Measurements from ENCODE around the gene KEL.

KEL gene

DNA sequence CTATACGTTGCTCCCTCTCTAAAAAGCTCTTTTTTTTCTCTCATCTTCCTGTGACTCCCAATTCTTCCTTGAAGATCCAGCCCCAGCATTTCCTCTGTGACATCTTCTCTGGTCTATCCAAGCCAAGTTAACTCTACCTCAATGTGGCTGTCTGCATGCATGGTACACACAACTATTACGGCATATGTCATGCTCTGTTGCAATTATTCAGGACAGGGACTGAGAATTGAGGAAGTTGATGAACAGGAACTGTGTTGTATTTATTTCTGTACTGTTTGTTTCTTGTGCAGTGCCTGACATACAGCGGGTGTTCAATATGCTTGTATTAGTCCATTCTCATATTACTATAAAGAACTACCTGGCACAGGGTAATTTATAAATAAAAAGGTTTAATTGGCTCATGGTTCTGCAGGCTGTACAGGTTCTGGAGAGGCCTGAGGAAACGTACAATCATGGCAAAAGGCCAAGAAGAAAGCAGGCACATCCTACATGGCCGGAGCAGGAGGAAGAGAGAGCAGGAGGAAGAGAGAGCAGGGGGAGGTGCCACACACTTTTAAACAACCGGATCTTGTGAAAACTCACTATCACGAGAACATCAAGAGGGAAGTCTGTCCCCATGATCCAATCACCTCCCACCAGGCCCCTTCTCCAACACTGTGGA is 34.9 kb downstream of the KEL start:
- no peak for DNase-seq

DNA sequence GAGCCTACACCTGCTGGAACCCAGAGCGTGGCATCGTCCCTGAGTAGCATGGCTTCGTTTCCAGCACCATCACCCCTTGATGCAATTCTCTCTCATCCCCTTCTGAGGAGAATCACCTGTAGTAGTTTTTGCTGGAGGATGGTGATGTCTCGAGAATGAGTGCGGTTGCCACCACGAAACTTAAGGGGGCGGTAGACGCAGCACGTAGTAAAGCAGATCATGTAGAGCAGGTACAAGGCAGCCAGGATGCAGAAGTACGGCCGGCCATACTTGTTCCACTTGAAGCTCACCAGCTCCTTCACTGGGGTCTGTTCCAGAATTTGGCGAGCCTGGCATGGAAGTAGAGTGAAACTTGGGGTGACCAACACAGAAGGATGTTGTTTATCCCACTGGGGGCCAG is 36.8 kb downstream of the KEL start:
- DNase-seq: no peak

DNA sequence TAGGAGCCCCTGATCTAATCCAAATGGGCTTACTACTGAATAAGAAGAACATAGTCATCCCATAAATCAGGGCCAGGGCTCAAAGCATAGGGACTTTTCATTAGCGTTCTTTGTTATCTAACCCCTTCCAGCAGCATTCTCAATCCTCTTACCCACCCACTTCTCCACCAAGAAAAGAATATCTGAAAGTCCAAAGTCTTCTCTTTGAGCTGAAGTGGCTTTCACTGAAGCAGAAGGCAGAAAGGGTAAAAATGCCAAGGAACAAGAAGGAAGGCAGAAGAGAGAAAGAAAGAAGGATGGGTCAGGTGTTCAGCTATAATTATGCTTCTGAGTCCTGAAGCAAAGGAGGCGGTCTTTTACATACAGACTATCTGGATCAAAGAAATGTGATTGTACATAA is 38.8 kb downstream of the KEL start:
- no peak for DNase-seq

DNA sequence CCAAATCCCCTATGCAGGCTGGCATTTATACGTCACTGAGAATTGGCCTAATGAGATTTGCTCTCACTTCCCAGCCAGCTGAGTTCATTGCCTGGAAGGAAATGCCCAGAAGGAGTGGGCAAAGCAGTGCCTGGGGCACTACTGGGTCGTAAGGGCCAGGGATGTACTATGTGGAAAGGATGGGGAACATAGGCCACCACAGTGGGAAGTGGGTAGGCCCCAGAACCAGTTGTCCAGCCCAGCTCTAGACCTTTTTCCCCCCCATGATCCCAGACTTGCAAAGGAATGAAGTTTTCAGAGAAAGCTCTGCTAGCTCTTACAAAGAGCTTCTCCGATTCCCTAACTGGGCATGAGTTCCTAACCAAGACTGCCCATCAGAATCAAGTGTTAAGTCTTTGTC is 42.5 kb downstream of the KEL start:
- no peak for DNase-seq

DNA sequence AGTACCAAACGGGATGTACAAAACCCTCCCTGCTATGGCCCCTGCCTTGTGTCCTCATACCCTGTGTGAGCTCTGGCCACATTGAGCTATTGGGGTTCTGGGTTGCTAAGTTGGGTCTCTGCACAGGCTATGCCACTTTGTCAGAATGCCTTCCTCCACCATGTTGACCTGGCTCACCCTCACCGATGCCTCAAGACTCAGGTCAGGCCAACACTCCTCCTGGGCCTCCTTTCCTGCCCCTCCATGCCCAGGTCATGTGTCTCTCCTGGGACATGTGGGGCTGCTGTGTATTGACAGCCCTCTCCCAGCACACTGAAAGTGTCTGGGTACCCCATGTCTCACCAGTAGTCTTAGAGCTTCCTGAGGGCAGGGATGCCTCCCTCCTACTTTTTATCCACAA is 43.3 kb downstream of the KEL start:
- no peak for DNase-seq

DNA sequence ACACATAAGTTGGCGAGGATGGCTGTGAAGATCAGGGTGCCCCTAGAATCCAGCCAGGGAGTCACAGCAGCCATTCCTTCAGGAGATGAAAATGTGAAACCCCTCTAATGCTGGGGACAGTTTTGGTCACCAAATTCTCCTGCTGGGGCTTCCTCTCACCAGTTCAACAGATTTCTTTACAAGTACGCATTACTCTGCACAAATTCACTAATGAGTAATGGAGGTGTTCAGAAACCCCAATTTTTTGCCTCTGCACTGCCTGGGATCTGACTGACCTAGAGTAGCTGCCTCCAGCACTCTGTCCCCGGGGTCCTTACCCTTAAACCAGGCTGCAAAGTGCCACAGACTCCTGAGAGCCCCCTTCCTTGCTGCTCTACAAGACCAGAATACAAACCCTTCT is 44.7 kb downstream of the KEL start:
- no peak for DNase-seq

DNA sequence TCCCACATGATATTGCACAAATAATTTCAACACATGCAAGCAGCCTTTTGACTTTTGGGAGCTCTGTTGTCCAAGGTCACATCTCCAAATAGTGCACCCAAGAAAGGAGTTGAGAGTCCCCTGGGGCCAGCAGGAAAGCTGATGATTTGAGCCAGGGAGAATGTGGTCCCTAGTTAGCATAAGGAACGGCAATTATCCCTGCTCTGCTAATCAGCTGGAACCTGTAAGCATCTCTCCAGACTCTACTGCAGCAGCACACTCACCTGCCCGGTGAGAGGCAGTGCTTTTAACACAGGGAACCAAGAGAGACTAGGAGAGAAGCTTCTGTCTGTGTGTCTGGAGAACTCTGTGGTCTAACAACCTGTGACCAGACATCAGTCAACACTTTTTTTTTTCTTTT is 45.7 kb downstream of the KEL start:
- DNase-seq: no peak

DNA sequence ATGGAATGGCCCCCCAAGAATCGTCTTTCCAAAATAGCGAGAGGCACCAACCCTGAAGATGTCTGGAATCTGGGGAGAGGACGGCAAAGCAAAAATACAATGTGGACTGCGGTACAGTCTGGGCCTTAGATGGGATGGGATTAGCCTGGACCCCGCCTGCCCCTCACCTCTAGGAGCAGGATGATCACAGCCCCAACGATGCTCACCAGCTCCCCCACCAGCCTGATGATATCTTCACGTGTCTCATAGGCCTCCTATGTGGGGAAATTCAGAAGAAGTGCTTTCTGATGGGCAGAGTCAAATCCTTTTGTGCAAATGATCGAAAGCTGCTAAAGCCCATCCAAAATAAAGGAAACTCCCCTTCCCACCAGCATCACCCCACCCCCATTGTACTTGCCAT is 46.8 kb downstream of the KEL start:
- DNase-seq: no peak

DNA sequence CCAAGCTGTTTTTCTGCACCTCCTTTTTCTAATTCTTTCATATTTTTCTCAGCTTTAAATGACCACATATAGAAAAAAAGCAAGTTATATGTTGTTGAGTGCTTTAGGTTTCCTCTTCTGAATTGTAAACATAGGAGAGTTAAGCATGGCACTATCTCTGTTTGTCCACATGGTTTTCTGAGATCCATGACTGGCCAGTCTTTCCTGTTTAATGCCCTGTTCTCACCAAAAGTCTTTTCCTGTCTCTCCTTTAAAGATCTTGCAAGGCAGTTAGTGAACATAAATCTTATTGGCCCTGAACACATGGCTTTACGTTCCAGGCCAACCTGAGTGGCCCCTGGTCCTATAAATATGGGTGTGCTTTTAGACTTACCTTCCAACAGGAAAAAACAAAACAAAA is 48.0 kb downstream of the KEL start:
- no peak for DNase-seq

DNA sequence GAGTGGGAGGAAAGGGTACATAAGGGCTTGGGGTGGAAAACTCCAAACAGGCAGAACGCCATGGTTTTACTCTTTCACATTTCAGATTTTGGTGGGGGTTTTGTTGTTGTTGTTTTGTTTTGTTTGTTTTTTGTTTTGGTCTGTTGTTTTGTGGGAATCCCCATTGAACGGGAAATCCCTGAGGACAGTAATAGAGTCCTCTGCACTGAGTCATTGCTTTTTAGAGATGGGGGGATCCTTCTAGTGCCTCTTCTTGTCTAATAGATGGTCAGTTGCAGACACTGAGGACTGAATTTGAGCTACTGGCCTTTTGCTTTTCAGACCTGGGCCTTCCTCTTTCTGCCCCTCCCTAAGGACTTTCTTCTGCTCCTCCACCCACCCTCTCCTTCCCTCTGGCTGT is 48.6 kb downstream of the KEL start:
- DNase-seq: no peak

DNA sequence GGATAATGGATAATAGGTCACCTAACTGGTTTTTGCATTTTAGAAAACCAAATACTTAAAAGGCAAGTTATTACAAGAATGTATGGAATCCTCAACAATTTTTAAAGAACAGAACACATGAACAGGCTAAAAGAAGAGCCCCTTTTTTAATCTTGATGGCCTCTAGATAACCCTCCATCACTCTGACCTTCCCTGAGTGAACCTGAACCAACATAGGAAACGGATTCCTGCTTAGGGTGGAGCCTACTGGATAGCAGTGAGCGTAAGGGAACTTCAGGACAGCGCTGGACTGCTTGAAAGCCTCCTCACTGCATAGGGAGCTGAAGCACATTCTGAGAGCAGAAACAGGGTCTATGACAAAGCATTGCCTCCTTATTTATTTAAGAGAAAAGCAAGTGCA is 49.1 kb downstream of the KEL start:
- no peak for DNase-seq

DNA sequence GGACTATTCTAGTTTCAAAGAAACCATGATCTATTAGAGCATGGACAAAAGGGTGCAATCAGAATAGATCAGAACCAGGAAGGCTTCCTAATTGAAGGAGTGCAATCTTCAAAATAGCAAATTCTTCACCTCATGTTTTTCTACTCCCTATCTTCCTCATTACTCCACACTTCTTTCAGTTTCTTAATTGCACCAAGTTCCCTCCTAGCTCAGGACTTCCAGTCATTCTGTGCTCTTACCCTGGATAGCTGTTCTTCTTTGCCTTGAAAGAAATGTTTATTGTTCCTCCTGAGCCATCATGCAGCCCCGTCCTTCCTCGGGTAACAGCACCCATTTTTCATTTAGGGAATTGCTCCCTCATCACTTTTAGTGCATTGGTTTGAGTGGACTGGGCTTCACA is 51.7 kb downstream of the KEL start:
- DNase-seq: no peak

DNA sequence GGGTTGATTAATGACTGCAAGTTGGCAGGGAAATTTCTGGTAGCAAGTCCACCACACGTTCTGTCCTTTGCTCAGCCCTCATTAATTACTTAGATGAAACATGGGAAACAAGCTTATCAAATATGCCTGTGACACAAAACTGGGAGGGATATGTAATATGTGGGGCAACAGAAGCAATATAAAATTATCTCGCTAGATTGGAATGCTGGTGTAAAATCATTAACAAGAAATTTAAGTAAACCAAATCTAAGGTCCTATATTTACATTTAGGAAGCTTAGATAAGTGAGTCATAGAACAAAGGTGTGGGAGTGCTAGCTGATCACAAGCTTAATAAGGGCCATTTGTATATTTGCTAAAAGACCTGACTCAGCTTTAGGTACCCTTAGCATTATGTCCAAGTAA is 52.1 kb downstream of the KEL start:
- no peak for DNase-seq

DNA sequence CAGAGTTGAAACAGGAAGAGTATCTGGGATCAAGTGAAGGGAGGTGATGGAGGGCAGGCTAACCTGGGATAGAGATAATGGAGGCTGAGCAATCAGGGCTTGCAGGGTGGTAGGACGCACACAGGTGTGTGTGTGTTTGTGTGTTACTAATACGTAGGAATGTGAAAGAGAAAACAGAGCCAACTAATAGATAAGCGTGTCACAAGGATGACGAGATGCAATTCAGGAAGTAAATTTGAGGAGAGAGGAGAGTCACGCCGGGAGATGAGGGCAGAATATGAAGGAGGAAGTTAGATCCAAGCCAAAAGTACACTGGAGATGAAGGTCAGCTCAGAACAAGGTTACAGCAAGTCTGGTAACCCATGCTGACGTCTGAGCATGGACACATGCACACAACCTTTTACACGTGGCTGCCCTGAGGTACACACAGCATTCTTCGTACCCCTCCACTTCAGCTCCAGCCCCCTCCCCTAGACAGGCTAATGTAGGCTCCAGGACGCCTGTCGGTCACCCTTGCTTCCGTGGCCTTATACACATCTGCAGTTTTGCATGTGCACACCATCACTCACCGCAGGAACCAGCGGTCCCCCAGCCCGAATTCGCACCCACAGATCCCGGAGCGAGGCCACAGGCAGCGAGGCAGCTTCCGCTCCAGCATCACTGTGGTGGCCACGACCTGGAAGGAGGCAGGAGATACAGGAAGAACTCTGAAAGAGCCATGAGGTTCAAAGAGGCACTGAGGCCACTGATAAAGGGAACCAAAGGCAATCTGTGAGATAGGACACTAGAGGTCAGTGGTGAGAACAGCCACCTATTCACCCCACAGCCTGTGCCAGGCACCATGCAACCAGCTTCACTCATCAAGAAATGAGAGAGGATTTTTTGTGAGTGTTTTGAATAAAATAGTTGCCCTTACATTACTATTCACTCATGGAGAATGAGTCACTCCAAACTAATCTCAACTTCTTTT is 53.0 kb downstream of the KEL start:
- DNase-seq: no peak

DNA sequence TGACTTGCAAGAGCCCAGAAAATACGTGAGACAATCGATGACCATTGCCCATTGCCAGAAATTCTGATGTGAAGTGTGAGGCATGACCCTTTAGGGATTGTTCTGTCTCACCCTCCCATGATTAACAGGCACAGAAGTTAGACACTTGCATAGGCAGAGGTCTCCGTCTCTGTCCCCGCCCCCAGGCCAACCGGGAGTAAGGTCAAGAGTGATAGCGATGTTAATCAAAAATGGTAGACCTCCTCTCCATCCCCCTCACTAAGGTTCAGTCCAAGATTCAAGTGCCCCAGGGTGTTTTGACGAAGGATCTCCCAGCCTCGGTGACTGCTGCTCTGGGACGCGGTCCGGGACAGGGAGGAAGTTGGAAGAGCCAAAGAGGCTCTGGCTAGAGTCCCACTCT is 53.9 kb downstream of the KEL start:
- DNase-seq: no peak

DNA sequence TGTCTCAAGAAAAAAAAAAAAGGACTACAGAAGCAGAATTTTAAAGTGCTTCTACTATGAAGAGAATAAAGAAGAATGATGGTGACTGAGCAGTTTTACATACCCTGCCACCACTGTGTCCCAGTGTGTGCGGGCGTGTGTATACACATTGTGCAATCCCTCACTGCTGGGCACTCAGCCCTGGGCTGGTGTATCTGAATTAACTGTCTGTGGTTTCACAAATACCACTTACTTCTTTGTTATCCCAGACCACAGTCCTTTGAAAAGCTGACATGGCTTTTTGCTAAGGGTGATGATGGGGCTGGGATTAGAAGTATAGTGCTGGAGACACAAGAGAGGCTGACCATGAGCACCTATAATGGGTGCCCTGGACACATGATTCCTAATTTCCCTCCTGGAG is 55.5 kb downstream of the KEL start:
- no peak for DNase-seq

DNA sequence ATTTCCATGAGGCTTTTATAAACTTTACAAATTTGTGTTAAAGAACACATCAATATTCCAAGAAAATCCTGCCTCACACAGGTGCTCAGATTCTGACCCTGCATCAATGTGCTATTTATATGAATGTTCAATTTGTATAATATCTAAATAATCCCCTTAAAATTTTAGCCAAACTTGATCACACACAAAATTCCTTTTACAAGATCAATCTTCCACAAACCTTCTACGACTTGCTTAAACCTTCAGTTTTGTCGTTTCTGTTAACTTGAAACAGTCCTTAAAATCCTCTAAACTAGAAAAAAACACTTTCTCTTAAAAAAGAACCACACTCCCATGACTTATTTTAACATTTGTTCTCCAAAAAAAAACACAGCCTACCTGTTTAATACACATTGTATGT is 56.4 kb downstream of the KEL start:
- no peak for DNase-seq

DNA sequence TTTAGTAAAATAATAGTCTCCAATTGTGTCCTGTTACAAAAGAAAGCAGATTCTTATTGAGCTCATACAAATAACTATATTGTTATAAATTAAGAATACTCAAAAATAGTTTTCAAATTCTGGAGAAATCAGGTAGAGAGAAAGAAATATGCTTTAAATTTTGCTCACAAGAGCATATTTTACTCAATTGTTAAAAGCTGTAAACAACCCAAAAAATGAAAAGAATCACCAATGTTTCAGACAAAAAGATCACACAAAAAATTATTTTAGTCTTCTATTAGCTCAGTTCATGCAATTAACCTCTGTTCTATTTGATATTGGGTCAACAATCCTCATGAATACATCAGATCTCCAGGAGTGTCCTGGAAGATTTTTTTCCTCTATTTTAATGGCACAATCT is 58.0 kb downstream of the KEL start:
- DNase-seq: no peak

DNA sequence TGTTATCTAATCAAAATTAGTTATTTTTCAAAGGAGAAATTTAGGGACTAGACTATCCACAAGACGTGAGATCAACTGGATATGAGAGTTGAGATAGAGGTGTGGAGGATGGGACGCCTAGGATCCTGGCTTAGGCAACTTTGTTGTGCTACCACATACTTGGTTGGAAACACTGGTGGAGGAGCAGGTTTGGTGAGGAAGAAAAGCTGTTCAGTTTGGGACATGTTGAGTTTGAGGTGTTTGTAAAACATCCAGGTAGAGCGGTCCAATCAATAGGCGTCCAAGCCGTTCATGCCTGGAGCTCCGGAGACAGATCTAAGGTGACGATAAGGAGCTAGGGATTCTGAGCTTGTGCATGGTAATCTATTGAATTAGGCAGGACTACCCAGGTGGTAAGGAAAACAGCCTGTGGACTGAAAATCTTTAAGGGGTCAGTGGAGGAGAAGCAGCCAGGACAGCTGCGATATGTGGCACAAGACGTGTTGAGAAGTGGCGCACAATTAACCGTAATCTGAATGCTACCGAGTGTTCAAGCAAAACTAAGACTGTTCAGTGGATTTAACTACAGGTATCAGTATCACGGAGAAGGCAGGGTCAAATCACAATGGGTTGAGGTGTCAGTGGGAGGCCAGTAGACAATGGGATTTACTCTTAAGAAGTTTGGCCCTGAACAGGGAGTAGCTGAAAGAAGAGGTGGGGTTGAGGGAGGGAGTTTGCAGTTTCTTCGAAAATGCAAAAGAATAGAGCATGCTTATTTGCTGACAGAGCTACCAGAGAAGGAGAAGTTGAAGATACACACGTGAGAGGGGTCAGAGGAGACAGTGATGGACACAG is 60.5 kb downstream of the KEL start:
- DNase-seq: no peak

DNA sequence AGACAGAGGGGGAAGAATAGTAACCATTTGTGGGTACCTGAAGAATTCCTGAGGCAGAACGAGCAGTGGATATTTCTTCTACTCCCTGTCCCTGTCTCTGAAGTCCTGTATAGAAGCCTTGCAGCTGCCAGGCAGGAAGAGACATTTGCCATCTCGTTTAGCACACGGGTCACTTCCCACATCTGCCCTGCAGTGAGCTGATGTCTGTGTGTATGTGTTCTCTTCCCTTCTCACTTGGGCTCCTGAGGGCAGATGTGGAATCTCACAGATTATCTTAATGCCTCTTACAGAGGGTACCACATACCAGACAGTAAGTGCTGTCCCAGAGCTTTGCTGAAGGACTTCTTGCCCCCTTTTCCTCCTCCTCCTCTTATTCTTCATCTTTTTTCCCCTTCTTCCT is 62.5 kb downstream of the KEL start:
- no peak for DNase-seq

DNA sequence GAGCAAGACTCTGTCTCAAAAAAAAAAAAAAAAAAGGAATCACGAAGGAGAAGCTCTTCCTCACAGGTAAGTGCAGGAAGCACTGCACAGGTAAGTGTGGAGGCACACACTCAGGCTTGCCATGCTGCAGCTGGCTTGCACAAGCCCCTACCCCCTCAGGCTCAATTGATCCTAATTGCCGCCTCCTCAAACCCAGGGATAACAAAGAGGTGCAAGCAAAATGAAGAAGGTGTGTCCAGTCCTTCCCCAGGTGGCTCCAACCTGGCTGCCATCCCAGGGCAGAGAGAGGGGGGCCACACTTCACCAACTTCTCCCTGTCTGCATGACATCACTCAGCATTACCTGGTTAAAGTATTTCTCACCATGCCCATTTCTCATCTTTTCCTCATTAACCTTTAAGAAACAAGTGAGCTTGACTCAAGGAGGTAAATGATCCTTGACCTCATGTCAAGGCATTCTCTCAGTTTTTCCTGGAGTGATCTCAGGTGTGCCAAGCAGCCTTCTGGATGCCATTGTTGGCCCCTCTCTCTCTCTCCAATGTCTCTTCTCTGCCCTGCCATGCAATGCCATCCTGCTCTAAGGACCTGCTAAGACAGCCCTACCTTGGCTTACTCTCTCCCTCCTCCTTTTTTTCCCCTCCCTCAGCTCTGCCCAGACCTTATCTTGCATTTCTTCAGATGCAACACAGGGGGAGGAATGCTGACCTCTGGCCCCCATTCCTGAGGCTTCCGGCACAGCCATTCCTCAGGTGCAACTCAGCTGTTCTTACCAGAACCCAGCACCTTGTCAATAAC is 63.6 kb downstream of the KEL start:
- DNase-seq: no peak

DNA sequence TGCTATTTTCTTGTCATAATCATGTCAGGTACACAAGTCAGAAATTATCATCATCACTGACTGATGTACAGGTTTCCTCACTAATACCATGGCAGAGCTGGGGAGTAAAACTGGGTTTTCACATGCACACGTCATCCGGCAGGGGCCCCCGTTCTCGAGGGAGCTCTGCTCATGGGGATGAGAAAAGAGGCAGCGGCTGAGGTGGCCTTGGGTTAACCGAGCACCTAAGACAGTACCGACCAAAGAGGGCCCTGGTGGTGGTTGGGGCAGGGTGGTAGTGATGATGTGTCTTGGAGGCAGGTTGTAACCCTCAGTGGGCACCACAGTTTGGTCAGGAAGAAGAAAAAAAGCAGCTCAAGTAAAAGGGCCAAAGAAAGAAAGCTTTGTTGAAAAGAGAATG is 64.5 kb downstream of the KEL start:
- no peak for DNase-seq
